ENCODE measurements around the gene ARHGEF16.

Gene ARHGEF16

GRCh38 chr1:3501856-3502640, 47.6 kb downstream of the ARHGEF16 start:
- H3K27ac ChIP-seq = no peak overlapping the region

GRCh38 chr1:3502641-3503524, 48.4 kb downstream of the ARHGEF16 start:
- TF ChIP-seq ZFX (IDR thresholded peaks at IDR 0.05; ENCODE audit: borderline replicate concordance) (no peak), CTCF (IDR thresholded peaks at IDR 0.05) (no peak)
- H3K27ac ChIP-seq = no peak overlapping the region

More at GRCh38 chr1:3501856-3502640, 47.6 kb downstream of the ARHGEF16 start:
- TF ChIP-seq CTCF (IDR thresholded peaks at IDR 0.05) (no peak), ZFX (IDR thresholded peaks at IDR 0.05; ENCODE audit: borderline replicate concordance) (no peak)

DNA sequence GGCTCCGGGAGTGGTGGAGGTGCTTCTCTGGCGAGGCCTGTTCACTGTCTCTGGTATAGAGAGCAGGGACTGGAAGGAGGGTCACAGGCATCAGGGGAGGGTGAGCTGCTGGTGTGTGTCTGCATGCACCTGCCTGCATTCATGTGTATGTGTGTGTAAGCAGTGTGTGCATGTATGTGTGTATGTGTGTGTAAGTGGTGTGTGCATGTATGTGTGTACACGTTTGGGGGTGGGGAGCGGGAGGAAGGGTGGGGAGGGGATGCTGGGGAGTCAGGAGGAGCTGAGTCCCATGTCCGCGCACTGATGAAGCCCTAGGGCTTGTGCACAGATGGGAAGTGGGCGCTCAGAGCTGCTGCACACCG, 49.0 kb downstream of the ARHGEF16 start:
- TF ChIP-seq CTCF (IDR thresholded peaks at IDR 0.05) (no peak), ZFX (IDR thresholded peaks at IDR 0.05; ENCODE audit: borderline replicate concordance) (no peak)
- no peak overlapping the region for H3K27ac ChIP-seq

- TF ChIP-seq CTCF (IDR thresholded peaks at IDR 0.05) (no peak), ZFX (IDR thresholded peaks at IDR 0.05; ENCODE audit: borderline replicate concordance) (no peak)
- H3K27ac ChIP-seq = no peak overlapping the region
Measured at GRCh38 chr1:3504151-3504821, 49.8 kb downstream of the ARHGEF16 start.

DNA sequence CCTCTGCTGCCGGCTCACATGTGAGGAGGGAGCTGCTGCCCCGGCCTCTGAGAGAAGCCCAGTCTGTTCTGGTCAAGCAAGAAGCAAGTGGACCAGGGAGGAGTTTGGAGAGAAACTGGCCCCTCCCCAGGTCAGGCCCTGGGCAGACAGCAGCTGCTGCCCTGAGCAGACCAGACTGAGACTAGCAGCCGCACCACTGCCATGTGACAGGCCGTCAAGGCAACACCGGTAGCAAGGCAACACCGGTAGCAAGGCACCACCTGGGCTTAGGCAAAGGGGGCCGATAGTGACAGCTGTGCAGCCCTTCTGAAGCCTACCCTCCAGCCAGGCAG, 50.3 kb downstream of the ARHGEF16 start:
- TF ChIP-seq CTCF (IDR thresholded peaks at IDR 0.05) = no peak
- no peak for TF ChIP-seq ZFX (IDR thresholded peaks at IDR 0.05; ENCODE audit: borderline replicate concordance)
- H3K27ac ChIP-seq = no peak overlapping the region

- no peak for TF ChIP-seq ZFX (IDR thresholded peaks at IDR 0.05; ENCODE audit: borderline replicate concordance)
- TF ChIP-seq CTCF (IDR thresholded peaks at IDR 0.05) = no peak
- H3K27ac ChIP-seq = no peak overlapping the region
Measured at GRCh38 chr1:3505161-3505560, 50.7 kb downstream of the ARHGEF16 start.
